OCI-LY3 (cell line): ENCODE measurements around the gene LGALS3BP.
"Not testable (repeated sequence)": the region's sequence is repeated elsewhere in the genome, so short reads cannot be mapped to it uniquely, and the experiment has no call there.

ENCODE experiments used
- H2AFZ ChIP-seq: fragments of 200-600, 300-600 bp; shearing (Covaris generic); 2 replicates; pipeline ENCODE4 v1.6.0; 2014; ENCODE audit warnings: antibody characterized with exemption, low read depth, low read length
- H3K27ac ChIP-seq: fragments of 200-600, 300-600 bp; sonication (generic); 2 replicates; pipeline ENCODE4 v1.5.1; 2014; ENCODE audit warnings: mild to moderate bottlenecking, low read length, moderate library complexity, mixed read lengths
- H3K27me3 ChIP-seq: fragments of 200-600, 300-600 bp; sonication (generic); 2 replicates; pipeline ENCODE4 v1.6.1; 2014; ENCODE audit warnings: low read depth, low read length, mixed read lengths
- H3K36me3 ChIP-seq: fragments of 200-600, 300-600 bp; sonication (generic); replicated peaks from 2 replicates; pipeline ENCODE3; 2014; ENCODE audit warnings: low read depth, low read length, mixed read lengths
- H3K4me1 ChIP-seq: fragments of 300-600, 200-600 bp; sonication (generic); 2 replicates; pipeline ENCODE4 v1.6.1; 2014; ENCODE audit warnings: low read length, mixed read lengths
- H3K4me2 ChIP-seq: fragments of 200-600, 300-600 bp; sonication (generic); 2 replicates; pipeline ENCODE4 v1.6.1; 2014; ENCODE audit warnings: low read length, mixed read lengths
- H3K4me3 ChIP-seq: fragments of 300-600, 200-600 bp; sonication (generic); 2 replicates; pipeline ENCODE4 v1.5.1; 2014; ENCODE audit warnings: antibody characterized with exemption, mild to moderate bottlenecking, low read length, moderate library complexity
- H3K79me2 ChIP-seq: fragments of 300-600, 200-600 bp; shearing (Covaris generic); 2 replicates; pipeline ENCODE4 v1.6.1; 2014; ENCODE audit warnings: mild to moderate bottlenecking, low read length, mixed read lengths
- H3K9ac ChIP-seq: fragments of 300-600, 200-600 bp; shearing (Covaris generic); 2 replicates; pipeline ENCODE4 v1.6.0; 2014; ENCODE audit warnings: mild to moderate bottlenecking, low read length, moderate library complexity
- H3K9me3 ChIP-seq: fragments of 200-600, 300-600 bp; shearing (Covaris generic); 2 replicates; pipeline ENCODE4 v1.6.1; 2014; ENCODE audit warnings: low read length, mixed read lengths; ENCODE audit not compliant: insufficient read depth
- H4K20me1 ChIP-seq: fragments of 200-600, 300-600 bp; sonication (generic); 2 replicates; pipeline ENCODE4 v1.6.1; 2016; ENCODE audit warnings: low read length, mixed read lengths; ENCODE audit not compliant: insufficient read depth
- EZH2phosphoT487 ChIP-seq: fragments of 200-600 bp; shearing (Covaris generic); IDR thresholded peaks from 2 replicates; pipeline ENCODE4 v1.6.1; 2018; ENCODE audit warnings: antibody characterized with exemption, mixed run types, low read depth
- TF ChIP-seq, protein P1 (sequence below): fragments of 200-600, 300-600 bp; sonication (generic); IDR thresholded peaks from 2 replicates; pipeline ENCODE4 v1.5.1; 2014; ENCODE audit warnings: antibody characterized with exemption, low read length, low read depth

The LGALS3BP gene

DNA sequence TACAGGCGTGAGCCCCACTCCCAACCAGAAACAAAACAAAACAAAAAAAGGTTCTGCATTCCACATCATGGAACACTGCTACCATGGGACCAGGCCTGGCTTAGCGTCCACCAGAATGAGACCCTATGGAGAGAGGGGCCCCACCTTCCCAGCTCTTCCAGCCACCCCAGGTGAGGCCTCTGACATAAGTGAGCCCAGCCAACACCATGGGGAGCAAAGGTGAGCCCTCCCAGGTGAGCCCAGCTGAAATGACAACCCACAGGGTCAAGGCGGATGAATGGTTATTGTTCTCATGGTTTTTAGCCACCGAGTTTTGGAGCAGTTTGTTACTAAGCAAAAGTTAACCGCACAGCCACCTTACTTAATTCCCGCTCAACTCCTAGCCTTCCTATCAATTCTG lies 16.3 kb downstream of the LGALS3BP start:
- Histone ChIP-seq H2AFZ (no peak overlapping the region), H4K20me1 (no peaks in the 10 kb centered on the region), H3K4me1 (no peaks in the 10 kb centered on the region), H3K9ac (no peak overlapping the region), H3K27ac (no peak overlapping the region), H3K79me2 (no peaks in the 10 kb centered on the region), H3K4me3 (no peak overlapping the region), H3K9me3 (no peaks in the 10 kb centered on the region), H3K36me3 (no peaks in the 10 kb centered on the region), H3K27me3 (peaks cover 5% of the 10 kb centered on the region; the same call in 1 of the 2 replicates), H3K4me2 (no peak overlapping the region)
- no peak for TF ChIP-seq EZH2phosphoT487
- TF ChIP-seq, protein P1, sequence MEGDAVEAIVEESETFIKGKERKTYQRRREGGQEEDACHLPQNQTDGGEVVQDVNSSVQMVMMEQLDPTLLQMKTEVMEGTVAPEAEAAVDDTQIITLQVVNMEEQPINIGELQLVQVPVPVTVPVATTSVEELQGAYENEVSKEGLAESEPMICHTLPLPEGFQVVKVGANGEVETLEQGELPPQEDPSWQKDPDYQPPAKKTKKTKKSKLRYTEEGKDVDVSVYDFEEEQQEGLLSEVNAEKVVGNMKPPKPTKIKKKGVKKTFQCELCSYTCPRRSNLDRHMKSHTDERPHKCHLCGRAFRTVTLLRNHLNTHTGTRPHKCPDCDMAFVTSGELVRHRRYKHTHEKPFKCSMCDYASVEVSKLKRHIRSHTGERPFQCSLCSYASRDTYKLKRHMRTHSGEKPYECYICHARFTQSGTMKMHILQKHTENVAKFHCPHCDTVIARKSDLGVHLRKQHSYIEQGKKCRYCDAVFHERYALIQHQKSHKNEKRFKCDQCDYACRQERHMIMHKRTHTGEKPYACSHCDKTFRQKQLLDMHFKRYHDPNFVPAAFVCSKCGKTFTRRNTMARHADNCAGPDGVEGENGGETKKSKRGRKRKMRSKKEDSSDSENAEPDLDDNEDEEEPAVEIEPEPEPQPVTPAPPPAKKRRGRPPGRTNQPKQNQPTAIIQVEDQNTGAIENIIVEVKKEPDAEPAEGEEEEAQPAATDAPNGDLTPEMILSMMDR: no peak

- H2AFZ ChIP-seq, H3K36me3 ChIP-seq, H3K4me3 ChIP-seq, H3K27me3 ChIP-seq, H3K4me1 ChIP-seq, H3K27ac ChIP-seq, H3K9ac ChIP-seq, H3K9me3 ChIP-seq, H3K79me2 ChIP-seq, H4K20me1 ChIP-seq, H3K4me2 ChIP-seq: not testable (repeated sequence)
Measured at GRCh38 chr17:78962984-78963348, 16.8 kb downstream of the LGALS3BP start.

DNA sequence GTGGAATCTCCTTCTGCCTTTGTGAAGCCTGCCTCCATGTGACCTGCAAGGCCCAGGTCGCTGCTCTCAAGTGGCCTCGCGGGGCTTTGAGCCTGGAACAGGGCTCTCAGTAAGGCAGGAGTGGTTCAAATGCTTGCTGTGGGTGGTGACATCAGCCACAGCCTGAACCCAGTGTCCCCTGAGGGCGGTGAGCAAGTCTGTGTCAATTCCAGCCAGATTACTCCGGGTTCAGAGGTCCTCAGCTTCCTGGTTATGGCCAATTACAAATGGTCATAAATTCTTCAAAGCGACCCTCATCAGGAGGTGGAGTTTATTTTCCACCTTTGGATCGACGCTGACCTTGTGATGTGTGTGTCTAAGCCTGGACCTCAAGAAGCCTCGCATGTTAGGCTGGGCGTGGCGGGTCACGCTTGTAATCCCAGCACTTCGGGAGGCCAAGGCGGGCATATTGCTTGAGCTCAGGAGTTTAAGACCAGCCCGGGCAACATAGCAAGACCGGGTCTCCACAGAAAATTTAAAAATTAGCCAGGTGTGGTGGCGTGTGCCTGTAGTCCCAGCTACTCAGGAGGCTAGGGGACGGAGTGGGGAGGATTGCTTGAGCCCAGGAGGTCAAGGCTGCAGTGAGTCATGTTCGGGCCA lies 17.3 kb downstream of the LGALS3BP start:
- H3K79me2 ChIP-seq: no peaks in the 10 kb centered on the region
- H3K4me3 ChIP-seq: no peak overlapping the region
- peaks cover 5% of the 10 kb centered on the region; the same call in 1 of the 2 replicates for H3K27me3 ChIP-seq
- no peaks in the 10 kb centered on the region for H4K20me1 ChIP-seq
- no peak overlapping the region for H3K9ac ChIP-seq
- no peak for TF ChIP-seq EZH2phosphoT487
- TF ChIP-seq, protein P1: no peak
- no peak overlapping the region for H3K27ac ChIP-seq
- H3K36me3 ChIP-seq: no peaks in the 10 kb centered on the region
- no peak overlapping the region for H2AFZ ChIP-seq
- no peaks in the 10 kb centered on the region for H3K4me1 ChIP-seq
- no peaks in the 10 kb centered on the region for H3K9me3 ChIP-seq
- H3K4me2 ChIP-seq: no peak overlapping the region

DNA sequence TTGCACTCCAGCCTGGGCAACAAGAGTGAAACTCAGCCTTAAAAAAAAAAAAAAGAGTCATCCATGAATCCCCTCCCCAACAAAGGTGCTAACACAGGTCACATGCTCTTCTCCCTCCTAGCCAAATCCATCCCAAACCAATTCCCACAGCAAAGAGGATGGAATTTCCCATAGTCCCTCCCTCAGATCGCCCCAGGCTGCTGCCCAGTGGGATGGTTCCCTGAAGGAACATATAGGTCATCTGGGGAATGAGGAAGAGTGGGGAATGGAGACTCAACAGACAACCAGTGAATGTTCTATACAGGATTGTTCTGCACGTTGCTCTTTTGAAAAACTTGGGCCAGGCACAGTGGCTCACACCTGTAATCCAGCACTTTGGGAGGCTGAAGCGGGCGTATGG lies 18.2 kb downstream of the LGALS3BP start:
- no peak overlapping the region for H3K9ac ChIP-seq
- H4K20me1 ChIP-seq: no peaks in the 10 kb centered on the region
- no peaks in the 10 kb centered on the region for H3K79me2 ChIP-seq
- H3K4me1 ChIP-seq: no peaks in the 10 kb centered on the region
- H3K27me3 ChIP-seq: peaks cover 5% of the 10 kb centered on the region; the same call in 1 of the 2 replicates
- H3K4me3 ChIP-seq: no peak overlapping the region
- H2AFZ ChIP-seq: no peak overlapping the region
- no peaks in the 10 kb centered on the region for H3K36me3 ChIP-seq
- TF ChIP-seq EZH2phosphoT487: no peak
- TF ChIP-seq, protein P1: no peak
- H3K9me3 ChIP-seq: no peaks in the 10 kb centered on the region
- H3K4me2 ChIP-seq: no peak overlapping the region
- H3K27ac ChIP-seq: no peak overlapping the region
